Measurements from ENCODE around the gene PLEKHF1. TPM values are rescaled to one million over a fixed set of nuclear protein-coding genes. Genes with fewer than 3 reads are reported as not detected.
"Not testable (repeated sequence)": the region's sequence is repeated elsewhere in the genome, so short reads cannot be mapped to it uniquely, and the experiment has no call there.

PLEKHF1 gene
- total and polyA plus RNA-seq, 7 donors, result 1.2 to 34.6 (median 19.4) TPM

DNA sequence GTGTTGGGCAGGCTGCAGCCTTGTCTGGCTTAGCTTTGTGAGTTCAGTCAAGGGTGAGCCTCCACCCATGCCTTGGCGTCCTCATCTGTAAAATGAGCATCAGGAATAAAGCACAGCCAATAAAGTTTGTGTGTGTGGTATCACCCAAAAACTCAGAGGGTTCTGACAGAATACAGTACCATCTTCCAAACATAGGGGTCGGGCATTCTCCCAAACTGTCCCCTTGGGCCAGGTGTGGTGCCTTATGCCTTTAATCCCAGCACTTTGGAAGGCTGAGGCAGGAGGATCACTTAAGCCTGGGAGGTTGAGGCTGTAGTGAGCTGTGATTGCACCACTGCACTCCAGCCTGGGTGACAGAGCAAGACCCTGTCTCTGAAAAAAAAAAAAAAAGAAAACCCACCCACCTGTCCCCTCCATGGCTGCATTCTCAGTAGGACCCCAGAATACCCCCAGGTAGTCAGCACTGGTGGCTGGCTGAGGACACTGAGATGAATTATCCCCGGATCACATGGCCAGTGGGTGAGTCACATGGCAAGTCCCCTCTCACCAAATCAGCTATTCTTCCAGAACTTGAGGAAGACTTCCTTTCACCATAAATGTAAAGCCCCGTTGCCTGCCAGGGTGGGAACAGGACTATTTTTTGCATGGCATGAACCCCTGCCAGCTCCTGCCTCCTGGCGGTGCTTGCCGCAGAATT lies 40.6 kb upstream of the PLEKHF1 start:
- no peak overlapping the region for H3K4me3 ChIP-seq
- H3K4me1 ChIP-seq, result no peaks in the 10 kb centered on the region
- 73 to 83% methylated on average over 6 of the region's 6 CpGs for WGBS, 2 donors
- no peaks in the 10 kb centered on the region for H3K36me3 ChIP-seq
- intact Hi-C loops (cut with DNase I), result no loop called here
- H3K9me3 ChIP-seq, result no peaks in the 10 kb centered on the region
- no peak overlapping the region for H3K27ac ChIP-seq
- peaks cover 0 to 13% (median 0%) of the 10 kb centered on the region in 3 donors for H3K27me3 ChIP-seq
- no peak for DNase-seq
- TF ChIP-seq, protein P1, sequence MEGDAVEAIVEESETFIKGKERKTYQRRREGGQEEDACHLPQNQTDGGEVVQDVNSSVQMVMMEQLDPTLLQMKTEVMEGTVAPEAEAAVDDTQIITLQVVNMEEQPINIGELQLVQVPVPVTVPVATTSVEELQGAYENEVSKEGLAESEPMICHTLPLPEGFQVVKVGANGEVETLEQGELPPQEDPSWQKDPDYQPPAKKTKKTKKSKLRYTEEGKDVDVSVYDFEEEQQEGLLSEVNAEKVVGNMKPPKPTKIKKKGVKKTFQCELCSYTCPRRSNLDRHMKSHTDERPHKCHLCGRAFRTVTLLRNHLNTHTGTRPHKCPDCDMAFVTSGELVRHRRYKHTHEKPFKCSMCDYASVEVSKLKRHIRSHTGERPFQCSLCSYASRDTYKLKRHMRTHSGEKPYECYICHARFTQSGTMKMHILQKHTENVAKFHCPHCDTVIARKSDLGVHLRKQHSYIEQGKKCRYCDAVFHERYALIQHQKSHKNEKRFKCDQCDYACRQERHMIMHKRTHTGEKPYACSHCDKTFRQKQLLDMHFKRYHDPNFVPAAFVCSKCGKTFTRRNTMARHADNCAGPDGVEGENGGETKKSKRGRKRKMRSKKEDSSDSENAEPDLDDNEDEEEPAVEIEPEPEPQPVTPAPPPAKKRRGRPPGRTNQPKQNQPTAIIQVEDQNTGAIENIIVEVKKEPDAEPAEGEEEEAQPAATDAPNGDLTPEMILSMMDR (IDR thresholded peaks at IDR 0.05), result no peak
- TF ChIP-seq POLR2AphosphoS5 (IDR thresholded peaks at IDR 0.05) (no peak), EP300 (IDR thresholded peaks at IDR 0.05) (no peak), POLR2A (IDR thresholded peaks at IDR 0.05) (no peak)

DNA sequence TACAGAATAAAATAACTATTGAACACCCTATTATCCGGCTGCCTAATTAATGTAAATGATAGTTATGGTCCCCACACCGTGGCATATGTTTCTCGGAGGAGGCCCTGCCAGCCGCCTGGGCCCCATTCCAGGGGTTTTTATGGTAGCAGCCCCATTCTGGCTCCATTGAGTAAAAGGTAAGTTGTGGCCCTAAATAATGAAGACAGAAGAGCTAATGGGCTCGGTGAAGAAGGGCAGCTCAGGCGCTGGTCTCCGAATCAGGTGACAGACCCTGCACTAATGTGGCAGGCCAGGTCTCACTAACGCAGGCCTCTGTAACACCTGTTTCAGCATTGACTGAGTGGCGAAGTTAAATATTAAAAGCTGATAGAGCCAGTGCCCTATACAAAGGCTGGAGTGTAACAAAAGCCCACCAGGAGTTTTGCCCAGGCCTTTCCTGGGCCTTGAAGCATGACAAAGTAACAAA lies 40.0 kb upstream of the PLEKHF1 start:
- no peaks in the 10 kb centered on the region for H3K9me3 ChIP-seq
- DNase-seq, result no peak
- H3K27me3 ChIP-seq, result peaks cover 0 to 13% (median 0%) of the 10 kb centered on the region in 3 donors
- no peaks in the 10 kb centered on the region for H3K4me1 ChIP-seq
- 76 to 78% methylated on average over 9 of the region's 9 CpGs for WGBS, 2 donors
- no peak overlapping the region for H3K27ac ChIP-seq
- intact Hi-C loops (cut with DNase I), result no loop called here
- H3K4me3 ChIP-seq, result no peak overlapping the region
- H3K36me3 ChIP-seq, result no peaks in the 10 kb centered on the region
- TF ChIP-seq EP300 (IDR thresholded peaks at IDR 0.05), result no peak
- TF ChIP-seq POLR2AphosphoS5 (IDR thresholded peaks at IDR 0.05), result no peak
- TF ChIP-seq POLR2A (IDR thresholded peaks at IDR 0.05), result no peak
- TF ChIP-seq, protein P1 (IDR thresholded peaks at IDR 0.05), result no peak

DNA sequence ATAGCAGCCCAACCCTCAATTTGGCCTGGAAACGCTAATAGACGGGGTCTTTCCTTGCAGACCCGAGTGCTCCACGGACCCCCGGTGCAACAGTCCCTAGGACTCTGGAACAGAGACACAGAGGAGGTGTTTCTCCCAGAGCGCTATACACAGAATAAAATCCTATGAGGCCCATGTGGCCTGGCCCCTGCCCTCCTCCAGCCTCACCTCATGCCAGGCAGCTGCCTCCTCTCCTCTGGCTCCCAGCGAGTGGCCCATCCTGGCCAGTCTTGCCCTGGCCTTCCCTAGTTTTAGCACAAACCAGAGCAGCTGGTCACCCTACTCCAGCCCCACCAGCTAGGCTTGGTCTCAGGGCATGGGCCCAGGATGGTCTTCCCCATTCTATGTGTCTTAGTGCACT lies 38.9 kb upstream of the PLEKHF1 start:
- no peak for TF ChIP-seq EP300 (IDR thresholded peaks at IDR 0.05)
- TF ChIP-seq, protein P1 (IDR thresholded peaks at IDR 0.05), result no peak
- TF ChIP-seq POLR2AphosphoS5 (IDR thresholded peaks at IDR 0.05), result no peak
- TF ChIP-seq POLR2A (IDR thresholded peaks at IDR 0.05), result no peak
- no peak for DNase-seq
- peaks cover 0 to 9% (median 0%) of the 10 kb centered on the region in 3 donors for H3K27me3 ChIP-seq
- H3K4me3 ChIP-seq, result no peak overlapping the region
- H3K27ac ChIP-seq, result no peak overlapping the region
- intact Hi-C loops (cut with DNase I), result no loop called here
- no peaks in the 10 kb centered on the region for H3K36me3 ChIP-seq
- no peaks in the 10 kb centered on the region for H3K4me1 ChIP-seq
- H3K9me3 ChIP-seq, result no peaks in the 10 kb centered on the region
- WGBS, 2 donors, result 95 to 96% methylated on average over 7 of the region's 7 CpGs

DNA sequence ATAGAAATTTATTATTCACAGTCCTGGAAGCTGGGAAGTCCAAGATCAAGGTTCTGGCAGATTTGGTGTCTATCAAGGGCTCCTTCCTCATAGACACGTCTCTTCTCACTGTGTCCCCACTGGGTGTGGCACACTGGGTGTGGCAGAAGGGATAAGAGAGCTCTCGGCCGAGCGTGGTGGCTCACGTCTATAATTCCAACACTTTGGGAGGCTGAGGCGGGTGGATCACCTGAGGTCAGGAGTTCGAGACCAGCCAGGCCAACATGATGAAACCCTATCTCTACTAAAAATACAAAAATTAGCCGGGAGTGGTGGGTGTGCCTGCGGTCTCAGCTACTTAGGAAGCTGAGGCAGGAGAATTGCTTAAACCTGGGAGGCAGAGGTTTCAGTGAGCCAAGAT lies 38.4 kb upstream of the PLEKHF1 start:
- 47 to 78% methylated on average over 9 of the region's 9 CpGs for WGBS, 2 donors
- H3K9me3 ChIP-seq; H3K4me1 ChIP-seq; DNase-seq; intact Hi-C loops (cut with DNase I); H3K27me3 ChIP-seq; H3K27ac ChIP-seq; H3K4me3 ChIP-seq; H3K36me3 ChIP-seq: not testable (repeated sequence)

DNA sequence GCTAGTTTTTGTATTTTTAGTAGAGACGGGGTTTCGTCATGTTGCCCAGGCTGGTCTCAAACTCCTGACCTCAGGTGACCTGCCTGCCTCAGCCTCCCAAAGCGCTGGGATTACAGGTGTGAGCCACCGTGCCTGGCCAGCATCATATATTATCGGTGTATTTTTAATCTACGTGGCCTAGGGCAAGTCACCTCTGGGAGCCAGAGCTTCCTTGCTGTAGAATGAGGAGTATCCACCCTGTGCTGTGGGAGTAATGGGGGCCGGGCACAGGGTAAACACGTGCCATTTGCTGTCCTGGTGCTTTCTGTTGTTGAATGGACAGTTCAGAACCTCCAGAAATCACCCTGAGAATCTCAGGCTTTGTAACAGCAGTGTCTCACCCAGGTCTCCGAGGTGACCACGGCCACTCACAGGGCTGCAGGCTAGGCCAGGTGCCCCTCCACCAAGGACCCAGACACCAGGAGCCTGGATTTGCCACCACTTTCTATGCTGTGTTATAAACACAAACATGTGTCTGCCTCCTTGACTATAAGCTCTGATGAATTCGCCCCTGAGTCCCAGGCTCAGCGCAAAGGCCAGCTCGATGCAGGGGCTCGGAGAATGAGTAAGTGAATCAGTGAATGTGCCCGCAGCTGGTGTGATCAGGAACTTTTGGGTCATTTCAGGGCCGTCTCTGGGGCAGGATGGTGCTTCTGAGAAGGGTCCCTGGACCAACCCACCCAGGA lies 36.4 kb upstream of the PLEKHF1 start:
- no peak overlapping the region for H3K4me3 ChIP-seq
- intact Hi-C loops (cut with DNase I), result no loop called here
- no peaks in the 10 kb centered on the region for H3K36me3 ChIP-seq
- no peak for TF ChIP-seq POLR2A (IDR thresholded peaks at IDR 0.05)
- TF ChIP-seq POLR2AphosphoS5 (IDR thresholded peaks at IDR 0.05), result no peak
- no peak for TF ChIP-seq EP300 (IDR thresholded peaks at IDR 0.05)
- TF ChIP-seq, protein P1 (IDR thresholded peaks at IDR 0.05), result no peak
- DNase-seq, result no peak
- WGBS, 2 donors, result 91 to 94% methylated on average over 16 of the region's 16 CpGs
- H3K9me3 ChIP-seq, result no peaks in the 10 kb centered on the region
- H3K27ac ChIP-seq, result no peak overlapping the region
- H3K27me3 ChIP-seq, result no peaks in the 10 kb centered on the region
- H3K4me1 ChIP-seq, result no peaks in the 10 kb centered on the region
